Measurements from ENCODE around the gene LPA. TPM values are rescaled to one million over a fixed set of nuclear protein-coding genes. Genes with fewer than 3 reads are reported as not detected.
A peak's percentile ranks its signal among the peaks of the same experiment; 100 is the strongest.
"Not testable (repeated sequence)": the region's sequence is repeated elsewhere in the genome, so short reads cannot be mapped to it uniquely, and the experiment has no call there.

LPA gene
- total and polyA plus RNA-seq, 3 donors from 2014 or later = 0.28 to 7.2 (median 2.4) TPM

DNA sequence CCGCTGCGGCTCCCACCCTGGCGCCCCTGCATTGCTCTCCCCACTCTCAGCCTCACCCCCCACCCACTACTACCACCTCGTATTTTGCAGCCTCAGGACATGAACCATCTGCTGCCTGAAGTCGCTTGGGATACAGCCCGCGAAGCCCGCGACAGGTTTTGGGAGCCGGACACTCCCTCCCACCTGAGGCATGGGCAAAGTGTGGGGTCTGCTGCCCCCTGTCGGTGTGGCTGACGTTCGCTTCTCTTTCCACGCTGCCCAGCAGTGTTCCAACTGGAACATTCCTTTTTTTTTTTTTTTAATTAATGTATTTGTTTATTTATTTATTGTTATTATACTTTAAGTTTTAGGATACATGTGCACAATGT is 15.3 kb upstream of the LPA start:
- Histone ChIP-seq H3K4me1 (no peaks in the 10 kb centered on the region), H3K9me3 (no peaks in the 10 kb centered on the region), H3K4me3 (peak overlapping the region; percentile 41 to 58), H3K36me3 (ENCODE audit: low read depth, missing control alignments) (no peaks in the 10 kb centered on the region), H3K27ac (no peak overlapping the region), H3K27me3 (no peaks in the 10 kb centered on the region)
- DNase-seq = peak; percentile 64
- peak in 2 of 3 experiments; percentile 13 to 31 for TF ChIP-seq CTCF (IDR thresholded peaks at IDR 0.05)
- no peak for TF ChIP-seq POLR2A (IDR thresholded peaks at IDR 0.05)
- WGBS, 2 donors = 2 to 7% methylated on average over 13 of the region's 14 CpGs
- intact Hi-C loops (cut with DNase I; ENCODE audit: low total_unique reads) = no loop called here

DNA sequence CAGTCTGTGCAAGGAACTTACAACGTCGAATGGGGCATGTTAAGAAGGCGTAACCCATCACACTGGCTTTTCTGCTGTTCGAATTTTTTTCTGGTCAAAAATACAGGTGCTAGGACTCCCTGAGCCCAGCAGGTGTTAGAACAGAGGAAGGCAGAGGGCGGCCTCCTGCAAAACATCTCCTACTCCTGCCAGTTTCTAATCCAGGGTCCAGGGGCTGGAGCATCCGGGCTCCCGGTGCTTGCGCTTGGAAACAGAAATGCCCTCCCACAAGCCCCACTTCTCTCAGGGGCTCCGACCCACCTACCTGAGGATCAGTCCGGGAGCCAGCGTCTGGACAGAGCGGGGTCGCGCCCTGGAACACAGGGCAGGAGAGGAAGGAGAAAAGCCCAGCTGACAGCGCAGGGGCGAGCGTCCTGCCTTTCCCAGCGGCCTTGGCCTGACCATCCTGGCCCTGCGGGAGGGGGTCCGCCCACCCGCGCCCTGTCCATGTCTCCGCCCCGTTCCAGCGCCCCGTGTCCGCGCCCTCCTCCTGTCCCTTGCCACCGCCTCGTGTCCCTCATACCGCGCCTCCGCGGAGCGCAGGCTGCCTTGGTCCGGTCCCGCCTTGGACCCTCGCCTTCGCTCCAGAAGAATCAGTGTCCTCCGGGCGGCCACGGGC is 14.8 kb upstream of the LPA start:
- intact Hi-C loops (cut with DNase I; ENCODE audit: low total_unique reads) = no loop called here
- H3K36me3 ChIP-seq (ENCODE audit: low read depth, missing control alignments) = no peaks in the 10 kb centered on the region
- WGBS, 2 donors = 10 to 22% methylated on average over 13 to 42 of the region's 42 CpGs
- no peak overlapping the region for H3K27ac ChIP-seq
- TF ChIP-seq CTCF (IDR thresholded peaks at IDR 0.05) = no peak
- TF ChIP-seq POLR2A (IDR thresholded peaks at IDR 0.05) = no peak
- no peaks in the 10 kb centered on the region for H3K4me1 ChIP-seq
- peak; percentile 17 for DNase-seq
- H3K4me3 ChIP-seq = peak overlapping the region; percentile 41 to 58
- no peaks in the 10 kb centered on the region for H3K9me3 ChIP-seq
- H3K27me3 ChIP-seq = no peaks in the 10 kb centered on the region

GRCh38 chr6:160678230-160678629 is 14.2 kb upstream of the LPA start:
- TF ChIP-seq POLR2A (IDR thresholded peaks at IDR 0.05) = no peak
- no peak for TF ChIP-seq CTCF (IDR thresholded peaks at IDR 0.05)
- Histone ChIP-seq H3K36me3 (ENCODE audit: low read depth, missing control alignments) (no peaks in the 10 kb centered on the region), H3K9me3 (no peaks in the 10 kb centered on the region), H3K4me3 (no peak overlapping the region), H3K27me3 (no peaks in the 10 kb centered on the region), H3K4me1 (no peaks in the 10 kb centered on the region), H3K27ac (no peak overlapping the region)
- intact Hi-C loops (cut with DNase I; ENCODE audit: low total_unique reads) = no loop called here
- no peak for DNase-seq
- 59 to 76% methylated on average over 4 of the region's 4 CpGs for WGBS, 2 donors

GRCh38 chr6:160676418-160676817 is 12.3 kb upstream of the LPA start:
- intact Hi-C loops (cut with DNase I; ENCODE audit: low total_unique reads); H3K4me3 ChIP-seq; H3K9me3 ChIP-seq; H3K36me3 ChIP-seq (ENCODE audit: low read depth, missing control alignments); DNase-seq; H3K4me1 ChIP-seq; H3K27ac ChIP-seq; H3K27me3 ChIP-seq: not testable (repeated sequence)
- WGBS, 2 donors = 90 to 91% methylated on average over 5 of the region's 5 CpGs

DNA sequence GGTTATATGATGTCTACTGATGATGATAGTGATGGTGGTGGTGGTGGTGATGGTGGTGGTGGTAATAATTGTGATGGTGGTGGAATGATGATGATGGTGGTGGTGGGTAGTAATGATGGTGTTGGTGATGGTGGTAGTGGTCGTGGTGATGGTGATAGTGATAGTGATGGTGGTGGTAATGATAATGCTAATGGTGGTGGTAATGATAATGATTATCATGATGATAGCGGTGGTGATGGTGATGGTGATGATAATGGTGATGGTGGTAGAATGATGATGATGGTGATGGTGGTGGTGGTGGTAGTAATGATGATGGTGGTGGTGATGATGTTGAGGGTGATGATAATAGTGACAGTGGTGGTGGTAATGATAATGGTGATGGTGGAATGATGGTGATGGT is 4.5 kb upstream of the LPA start:
- 81 to 83% methylated on average over 2 of the region's 2 CpGs for WGBS, 2 donors
- intact Hi-C loops (cut with DNase I; ENCODE audit: low total_unique reads) = no loop called here
- no peaks in the 10 kb centered on the region for H3K27me3 ChIP-seq

More for the DNA sequence above, 4.5 kb upstream of the LPA start:
- H3K36me3 ChIP-seq (ENCODE audit: low read depth, missing control alignments) = no peaks in the 10 kb centered on the region
- H3K9me3 ChIP-seq = no peaks in the 10 kb centered on the region
- no peak overlapping the region for H3K4me3 ChIP-seq
- no peak overlapping the region for H3K27ac ChIP-seq
- no peaks in the 10 kb centered on the region for H3K4me1 ChIP-seq
- TF ChIP-seq POLR2A (IDR thresholded peaks at IDR 0.05) = no peak
- TF ChIP-seq CTCF (IDR thresholded peaks at IDR 0.05) = no peak
- DNase-seq = no peak

Data from testis (tissue), 3 donors.